Loucy (cell line): Measurements from ENCODE around the gene VANGL1.

ENCODE experiments used
- H2AFZ ChIP-seq: fragments of 200-600 bp; sonication (generic); 2 replicates; pipeline ENCODE4 v1.6.0; 2016; ENCODE audit warnings: antibody characterized with exemption, mild to moderate bottlenecking, low read length, moderate library complexity
- H3F3A ChIP-seq: fragments of 200-600 bp; 2 replicates; pipeline ENCODE4 v1.6.0; 2016; ENCODE audit warnings: antibody characterized with exemption, low read depth, mild to moderate bottlenecking
- H3K27me3 ChIP-seq: fragments of 200-600 bp; sonication (generic); 2 replicates; pipeline ENCODE4 v1.6.1; 2014; ENCODE audit warnings: low read length, mild to moderate bottlenecking; ENCODE audit not compliant: insufficient read depth, poor library complexity, severe bottlenecking
- H3K36me3 ChIP-seq: fragments of 200-600 bp; sonication (generic); 2 replicates; pipeline ENCODE4 v1.6.1; 2016; ENCODE audit warnings: low read length; ENCODE audit not compliant: insufficient read depth
- H3K4me1 ChIP-seq: fragments of 200-600 bp; sonication (generic); 2 replicates; pipeline ENCODE4 v1.5.1; 2014; ENCODE audit warnings: low read length, mild to moderate bottlenecking; ENCODE audit not compliant: insufficient read depth, poor library complexity, severe bottlenecking
- H3K4me2 ChIP-seq: fragments of 200-600 bp; sonication (generic); 2 replicates; pipeline ENCODE4 v1.6.0; 2014; ENCODE audit warnings: antibody characterized with exemption, low read length, low read depth, mild to moderate bottlenecking; ENCODE audit not compliant: poor library complexity, severe bottlenecking
- H3K4me3 ChIP-seq: fragments of 200-600 bp; sonication (generic); 2 replicates; pipeline ENCODE4 v1.5.1; 2014; ENCODE audit warnings: low read length, mild to moderate bottlenecking, mixed read lengths; ENCODE audit not compliant: poor library complexity, severe bottlenecking
- H3K79me2 ChIP-seq: fragments of 200-600 bp; sonication (generic); 2 replicates; pipeline ENCODE4 v1.6.1; 2014; ENCODE audit warnings: low read length; ENCODE audit not compliant: insufficient read depth
- H3K9ac ChIP-seq: fragments of 200-600 bp; sonication (generic); 2 replicates; pipeline ENCODE4 v1.6.0; 2014; ENCODE audit warnings: mild to moderate bottlenecking, low read depth, low read length, moderate library complexity; ENCODE audit not compliant: poor library complexity, severe bottlenecking
- H3K9me2 ChIP-seq: fragments of 200-600 bp; sonication (generic); replicated peaks from 2 replicates; pipeline ENCODE4 v1.6.1; 2016; ENCODE audit warnings: low read depth, low read length, mixed read lengths
- H3K9me3 ChIP-seq: fragments of 200-600 bp; sonication (generic); 2 replicates; pipeline ENCODE4 v1.6.1; 2014; ENCODE audit warnings: mild to moderate bottlenecking, antibody characterized with exemption, low read length, low read depth; ENCODE audit not compliant: insufficient read depth
- H4K20me1 ChIP-seq: fragments of 200-600 bp; sonication (generic); 2 replicates; pipeline ENCODE4 v1.6.0; 2014; ENCODE audit warnings: antibody characterized with exemption, low read length, mild to moderate bottlenecking; ENCODE audit not compliant: insufficient read depth, poor library complexity, severe bottlenecking
- EZH2phosphoT487 ChIP-seq: fragments of 200-600 bp; IDR thresholded peaks from 2 replicates; pipeline ENCODE4 v1.6.1; 2018; ENCODE audit warnings: antibody characterized with exemption, mild to moderate bottlenecking, moderate library complexity, borderline replicate concordance
- TF ChIP-seq, protein P1 (sequence below): fragments of 200-600 bp; sonication (generic); conservative IDR thresholded peaks from 2 replicates; pipeline ENCODE4 v1.5.1; 2014; ENCODE audit warnings: mild to moderate bottlenecking, antibody characterized with exemption, low read length

Gene VANGL1

DNA sequence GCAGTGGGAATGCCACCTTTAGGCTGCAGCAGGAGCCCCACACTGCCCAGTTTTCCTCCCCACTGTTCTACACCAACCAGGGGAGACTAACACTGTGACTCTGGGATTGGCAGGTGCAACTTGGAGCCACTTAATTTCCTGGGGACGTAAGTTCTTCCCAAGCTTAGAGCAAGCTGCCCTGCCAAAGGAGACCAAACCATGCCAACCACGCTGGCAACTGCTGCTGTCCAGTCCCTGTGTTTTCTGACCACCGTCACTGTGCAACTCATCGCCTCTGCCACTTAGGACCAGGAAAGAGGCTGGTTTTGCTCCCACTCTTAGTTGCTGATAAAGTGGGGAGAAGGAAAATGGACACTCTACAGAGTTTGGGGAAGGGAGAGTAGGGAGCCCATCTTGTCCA lies 50.5 kb downstream of the VANGL1 start:
- Histone ChIP-seq H3K4me1 (no peaks in the 10 kb centered on the region), H2AFZ (no peak overlapping the region), H3K9me3 (no peaks in the 10 kb centered on the region), H3K4me2 (no peak overlapping the region), H3K9me2 (no peaks in the 10 kb centered on the region), H3K4me3 (no peak overlapping the region), H3K27me3 (no peaks in the 10 kb centered on the region), H3F3A (no peaks in the 10 kb centered on the region), H4K20me1 (no peaks in the 10 kb centered on the region), H3K9ac (no peak overlapping the region), H3K36me3 (peaks cover 55% of the 10 kb centered on the region; the same call in 1 of the 2 replicates), H3K79me2 (no peaks in the 10 kb centered on the region)
- TF ChIP-seq, protein P1, sequence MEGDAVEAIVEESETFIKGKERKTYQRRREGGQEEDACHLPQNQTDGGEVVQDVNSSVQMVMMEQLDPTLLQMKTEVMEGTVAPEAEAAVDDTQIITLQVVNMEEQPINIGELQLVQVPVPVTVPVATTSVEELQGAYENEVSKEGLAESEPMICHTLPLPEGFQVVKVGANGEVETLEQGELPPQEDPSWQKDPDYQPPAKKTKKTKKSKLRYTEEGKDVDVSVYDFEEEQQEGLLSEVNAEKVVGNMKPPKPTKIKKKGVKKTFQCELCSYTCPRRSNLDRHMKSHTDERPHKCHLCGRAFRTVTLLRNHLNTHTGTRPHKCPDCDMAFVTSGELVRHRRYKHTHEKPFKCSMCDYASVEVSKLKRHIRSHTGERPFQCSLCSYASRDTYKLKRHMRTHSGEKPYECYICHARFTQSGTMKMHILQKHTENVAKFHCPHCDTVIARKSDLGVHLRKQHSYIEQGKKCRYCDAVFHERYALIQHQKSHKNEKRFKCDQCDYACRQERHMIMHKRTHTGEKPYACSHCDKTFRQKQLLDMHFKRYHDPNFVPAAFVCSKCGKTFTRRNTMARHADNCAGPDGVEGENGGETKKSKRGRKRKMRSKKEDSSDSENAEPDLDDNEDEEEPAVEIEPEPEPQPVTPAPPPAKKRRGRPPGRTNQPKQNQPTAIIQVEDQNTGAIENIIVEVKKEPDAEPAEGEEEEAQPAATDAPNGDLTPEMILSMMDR = no peak

DNA sequence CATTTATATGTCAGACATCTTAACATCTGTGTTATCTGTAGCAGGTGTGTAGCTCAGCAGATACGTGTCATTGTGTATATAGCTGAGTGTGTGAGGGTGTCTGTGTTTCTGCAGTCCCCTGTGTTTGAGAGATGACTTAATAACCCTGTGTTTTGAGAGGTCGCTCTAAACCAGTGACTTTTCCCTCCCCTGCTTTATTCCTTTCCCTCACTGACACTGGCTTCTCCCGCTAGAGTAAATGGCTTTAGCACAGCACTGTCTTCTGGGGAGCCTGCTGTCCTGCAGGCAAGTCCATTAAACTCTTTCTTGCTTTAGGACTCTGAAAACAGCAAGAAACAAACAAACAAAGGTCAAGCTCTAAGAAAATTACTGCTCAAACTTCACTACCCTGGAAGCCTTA lies 53.0 kb downstream of the VANGL1 start:
- H3K79me2 ChIP-seq = no peaks in the 10 kb centered on the region
- TF ChIP-seq, protein P1 = no peak
- TF ChIP-seq EZH2phosphoT487 = no peak
- H3K9me3 ChIP-seq = no peaks in the 10 kb centered on the region
- no peak overlapping the region for H3K4me3 ChIP-seq
- H3K36me3 ChIP-seq = peaks cover 35% of the 10 kb centered on the region; the same call in 1 of the 2 replicates
- no peaks in the 10 kb centered on the region for H3K9me2 ChIP-seq
- no peaks in the 10 kb centered on the region for H4K20me1 ChIP-seq
- no peak overlapping the region for H3K9ac ChIP-seq
- peaks cover 10% of the 10 kb centered on the region for H3K4me1 ChIP-seq
- no peaks in the 10 kb centered on the region for H3F3A ChIP-seq
- H3K4me2 ChIP-seq = no peak overlapping the region
- H2AFZ ChIP-seq = no peak overlapping the region
- no peaks in the 10 kb centered on the region for H3K27me3 ChIP-seq

DNA sequence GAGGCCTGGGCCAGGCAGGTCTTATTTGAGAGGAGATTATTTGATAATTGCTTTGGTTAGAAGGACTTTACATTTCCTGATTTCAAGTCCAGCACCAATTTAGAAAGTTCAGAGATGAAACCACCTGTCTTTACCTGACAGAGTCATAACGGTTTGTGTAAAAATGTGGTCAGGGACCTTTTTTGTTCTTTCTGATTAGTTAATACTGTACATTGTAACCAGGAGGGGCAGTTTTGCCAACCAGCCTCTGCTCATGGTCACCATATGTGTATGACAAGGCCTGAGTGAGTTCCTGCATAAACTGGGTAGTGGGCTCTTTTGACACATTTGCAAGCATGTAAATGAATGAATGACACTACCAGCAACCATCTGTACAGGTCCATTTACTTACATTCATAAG lies 55.8 kb downstream of the VANGL1 start:
- Histone ChIP-seq H3K9me2 (no peaks in the 10 kb centered on the region), H3K4me2 (no peak overlapping the region), H3K4me1 (peaks cover 10% of the 10 kb centered on the region), H3K4me3 (no peak overlapping the region), H3F3A (no peaks in the 10 kb centered on the region), H3K9ac (no peak overlapping the region), H3K27me3 (no peaks in the 10 kb centered on the region), H3K36me3 (peaks cover 7% of the 10 kb centered on the region; the same call in 1 of the 2 replicates), H3K9me3 (no peaks in the 10 kb centered on the region), H3K79me2 (no peaks in the 10 kb centered on the region), H4K20me1 (no peaks in the 10 kb centered on the region), H2AFZ (no peak overlapping the region)
- TF ChIP-seq EZH2phosphoT487 = no peak
- TF ChIP-seq, protein P1 = no peak
